ENCODE results near the gene CFB. TPM values are rescaled to one million over a fixed set of nuclear protein-coding genes. Genes with fewer than 3 reads are reported as not detected.

CFB gene
- polyA plus RNA-seq, 1 donor (not counting 4 experiments of a cell fraction or from before 2014, with no cell fraction given), result 2.5 TPM

DNA sequence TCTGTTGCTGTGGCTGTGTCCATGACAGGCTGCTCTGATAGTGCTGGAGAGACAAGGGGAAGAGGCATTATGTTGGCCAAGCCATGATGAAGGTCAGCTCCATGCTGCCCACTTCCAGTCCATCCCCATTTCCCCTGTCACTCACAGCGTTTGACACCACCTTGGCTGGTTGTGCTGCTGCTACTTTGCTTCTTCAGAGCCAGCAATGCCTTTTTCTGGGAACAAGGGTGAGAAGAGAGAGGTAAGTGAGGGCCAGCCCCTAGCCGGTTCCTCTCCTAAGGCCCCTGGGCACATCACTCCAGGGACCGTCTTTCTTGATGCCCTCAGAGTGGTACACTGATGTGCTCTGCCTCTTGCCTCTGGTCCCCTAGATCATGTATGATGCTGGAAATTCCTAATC lies 10.9 kb downstream of the CFB start:
- no peak overlapping the region for H3K4me3 ChIP-seq (ENCODE audit: control insufficient read depth in 2 of 3, extremely low read depth in 1 of 3, insufficient read depth in 2 of 3, low read depth in 1 of 3, low read length in 3 of 3)
- no peak overlapping the region for H3K9ac ChIP-seq (ENCODE audit: control insufficient read depth, extremely low read depth, insufficient read depth, low read length)
- H3K9me3 ChIP-seq (ENCODE audit: control insufficient read depth, low read depth, low read length), result no peaks in the 10 kb centered on the region
- H3K27me3 ChIP-seq (ENCODE audit: control insufficient read depth, extremely low read depth, insufficient read depth, low read length), result no peaks in the 10 kb centered on the region
- dilution Hi-C loops (cut with MboI; ENCODE audit: extremely low pct_ligation_motif_present, low sequenced_read_pairs), result no loop called here
- H2AFZ ChIP-seq (ENCODE audit: control insufficient read depth, low read length), result no peak overlapping the region
- H3K4me2 ChIP-seq (ENCODE audit: control insufficient read depth, extremely low read depth, insufficient read depth, low read depth, low read length), result no peak overlapping the region
- DNase-seq (ENCODE audit: low read depth, low spot score) (no peak), FAIRE-seq (no peak)
- H3K79me2 ChIP-seq (ENCODE audit: control insufficient read depth, insufficient read depth, low read length), result peaks cover 27% of the 10 kb centered on the region
- peaks cover 15% of the 10 kb centered on the region for H3K4me1 ChIP-seq (ENCODE audit: control insufficient read depth, extremely low read depth, insufficient read depth, low read length)
- TF ChIP-seq EZH2 (IDR thresholded peaks at IDR 0.05; ENCODE audit: low read length), result no peak
- TF ChIP-seq, protein P1, sequence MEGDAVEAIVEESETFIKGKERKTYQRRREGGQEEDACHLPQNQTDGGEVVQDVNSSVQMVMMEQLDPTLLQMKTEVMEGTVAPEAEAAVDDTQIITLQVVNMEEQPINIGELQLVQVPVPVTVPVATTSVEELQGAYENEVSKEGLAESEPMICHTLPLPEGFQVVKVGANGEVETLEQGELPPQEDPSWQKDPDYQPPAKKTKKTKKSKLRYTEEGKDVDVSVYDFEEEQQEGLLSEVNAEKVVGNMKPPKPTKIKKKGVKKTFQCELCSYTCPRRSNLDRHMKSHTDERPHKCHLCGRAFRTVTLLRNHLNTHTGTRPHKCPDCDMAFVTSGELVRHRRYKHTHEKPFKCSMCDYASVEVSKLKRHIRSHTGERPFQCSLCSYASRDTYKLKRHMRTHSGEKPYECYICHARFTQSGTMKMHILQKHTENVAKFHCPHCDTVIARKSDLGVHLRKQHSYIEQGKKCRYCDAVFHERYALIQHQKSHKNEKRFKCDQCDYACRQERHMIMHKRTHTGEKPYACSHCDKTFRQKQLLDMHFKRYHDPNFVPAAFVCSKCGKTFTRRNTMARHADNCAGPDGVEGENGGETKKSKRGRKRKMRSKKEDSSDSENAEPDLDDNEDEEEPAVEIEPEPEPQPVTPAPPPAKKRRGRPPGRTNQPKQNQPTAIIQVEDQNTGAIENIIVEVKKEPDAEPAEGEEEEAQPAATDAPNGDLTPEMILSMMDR (optimal IDR thresholded peaks at IDR 0.05 in 1 of 3, IDR thresholded peaks at IDR 0.05 in 1 of 3, conservative IDR thresholded peaks at IDR 0.05 in 1 of 3; ENCODE audit: extremely low read depth in 1 of 3, insufficient read depth in 2 of 3, low read length in 3 of 3), result no peak
- no peak overlapping the region for H3K27ac ChIP-seq (ENCODE audit: control insufficient read depth, insufficient read depth, low read length)
- H4K20me1 ChIP-seq (ENCODE audit: control insufficient read depth, extremely low read depth, insufficient read depth, low read length), result no peaks in the 10 kb centered on the region
- no peaks in the 10 kb centered on the region for H3K9me1 ChIP-seq (ENCODE audit: control insufficient read depth, extremely low read depth, insufficient read depth, low read length)
- peaks cover 31 to 58% of the 10 kb centered on the region in 2 experiments for H3K36me3 ChIP-seq (ENCODE audit: control insufficient read depth in 2 of 2, extremely low read depth in 1 of 2, insufficient read depth in 2 of 2, low read length in 2 of 2)

GRCh38 chr6:31958412-31958740 lies 12.5 kb downstream of the CFB start:
- FAIRE-seq (no peak), DNase-seq (ENCODE audit: low read depth, low spot score) (no peak)
- no peaks in the 10 kb centered on the region for H3K9me1 ChIP-seq (ENCODE audit: control insufficient read depth, extremely low read depth, insufficient read depth, low read length)
- TF ChIP-seq, protein P1 (optimal IDR thresholded peaks at IDR 0.05 in 1 of 3, IDR thresholded peaks at IDR 0.05 in 1 of 3, conservative IDR thresholded peaks at IDR 0.05 in 1 of 3; ENCODE audit: extremely low read depth in 1 of 3, insufficient read depth in 2 of 3, low read length in 3 of 3), result no peak
- TF ChIP-seq EZH2 (IDR thresholded peaks at IDR 0.05; ENCODE audit: low read length), result no peak
- H3K9me3 ChIP-seq (ENCODE audit: control insufficient read depth, low read depth, low read length), result no peaks in the 10 kb centered on the region
- H3K27ac ChIP-seq (ENCODE audit: control insufficient read depth, insufficient read depth, low read length), result peak overlapping the region; percentile 80
- H3K36me3 ChIP-seq (ENCODE audit: control insufficient read depth in 2 of 2, extremely low read depth in 1 of 2, insufficient read depth in 2 of 2, low read length in 2 of 2), result peaks cover 35 to 55% of the 10 kb centered on the region in 2 experiments
- H3K4me1 ChIP-seq (ENCODE audit: control insufficient read depth, extremely low read depth, insufficient read depth, low read length), result peaks cover 15% of the 10 kb centered on the region
- dilution Hi-C loops (cut with MboI; ENCODE audit: extremely low pct_ligation_motif_present, low sequenced_read_pairs), result no loop called here
- peak overlapping the region; percentile 92 for H3K9ac ChIP-seq (ENCODE audit: control insufficient read depth, extremely low read depth, insufficient read depth, low read length)
- H3K4me2 ChIP-seq (ENCODE audit: control insufficient read depth, extremely low read depth, insufficient read depth, low read depth, low read length), result peak overlapping the region; percentile 96
- no peaks in the 10 kb centered on the region for H4K20me1 ChIP-seq (ENCODE audit: control insufficient read depth, extremely low read depth, insufficient read depth, low read length)
- peak overlapping the region; percentile 96 for H2AFZ ChIP-seq (ENCODE audit: control insufficient read depth, low read length)
- H3K27me3 ChIP-seq (ENCODE audit: control insufficient read depth, extremely low read depth, insufficient read depth, low read length), result no peaks in the 10 kb centered on the region
- H3K4me3 ChIP-seq (ENCODE audit: control insufficient read depth in 2 of 3, extremely low read depth in 1 of 3, insufficient read depth in 2 of 3, low read depth in 1 of 3, low read length in 3 of 3), result peak overlapping the region; percentile 90 to 99 (median 95)
- peaks cover 27% of the 10 kb centered on the region for H3K79me2 ChIP-seq (ENCODE audit: control insufficient read depth, insufficient read depth, low read length)
